OCI-LY7 (cell line): ENCODE measurements around the gene FGB. TPM values are rescaled to one million over a fixed set of nuclear protein-coding genes. Genes with fewer than 3 reads are reported as not detected.

Experiments
- BruUV-seq: library from RNA; stranded (reverse); fragments of 400-500 nt; replicated peaks from 2 replicates; lab custom pipeline; 2021; lab: Mats Ljungman, UMichigan
- CTCF ChIA-PET: fragments of 300-600 bp; sonication (Branson Sonifier 250); formaldehyde crosslinking; loops from one replicate; lab custom pipeline; 2022; ENCODE audit warnings: antibody characterized with exemption; ENCODE audit not compliant: unreplicated experiment; lab: Charles Lee
- POLR2A ChIA-PET: fragments of 300-600 bp; sonication (Branson Sonifier 250); formaldehyde crosslinking; loops from one replicate; lab custom pipeline; 2022; ENCODE audit warnings: antibody characterized with exemption; lab: Charles Lee
- DNase-seq: peaks from one replicate; pipeline ENCODE4 v3.0.0-alpha.2; 2015; ENCODE audit warnings: low spot score
- H2AFZ ChIP-seq: fragments of 200-600 bp; sonication (generic), shearing (Covaris generic); 2 replicates; pipeline ENCODE4 v1.6.1; 2014; ENCODE audit warnings: mild to moderate bottlenecking, antibody characterized with exemption, low read length, moderate library complexity
- H3K27ac ChIP-seq: fragments of 200-600 bp; sonication (generic); 2 replicates; pipeline ENCODE4 v1.5.1; 2014; ENCODE audit warnings: mixed run types, low read depth, mild to moderate bottlenecking, moderate library complexity, low read length, inconsistent platforms; ENCODE audit not compliant: poor library complexity, severe bottlenecking
- H3K36me3 ChIP-seq: fragments of 200-600 bp; sonication (generic); 2 replicates; pipeline ENCODE4 v1.6.1; 2014; ENCODE audit warnings: mild to moderate bottlenecking, antibody characterized with exemption, low read length, moderate library complexity, mixed read lengths; ENCODE audit not compliant: insufficient read depth
- H3K4me1 ChIP-seq: fragments of 200-600 bp; sonication (generic); 2 replicates; pipeline ENCODE4 v1.5.1; 2014; ENCODE audit warnings: mild to moderate bottlenecking, low read length; ENCODE audit not compliant: insufficient read depth, poor library complexity, severe bottlenecking
- H3K4me2 ChIP-seq: fragments of 200-600 bp; sonication (generic); 2 replicates; pipeline ENCODE4 v1.6.1; 2014; ENCODE audit warnings: mild to moderate bottlenecking, low read length
- H3K4me3 ChIP-seq: fragments of 200-600 bp; sonication (generic); 2 replicates; pipeline ENCODE4 v1.5.1; 2014; ENCODE audit warnings: mild to moderate bottlenecking, low read depth, low read length; ENCODE audit not compliant: poor library complexity, severe bottlenecking
- H3K79me2 ChIP-seq: fragments of 200-600 bp; sonication (generic); 2 replicates; pipeline ENCODE4 v1.6.1; 2016; ENCODE audit warnings: low read depth, mild to moderate bottlenecking, low read length, moderate library complexity, mixed read lengths; ENCODE audit not compliant: insufficient read depth
- H3K9me2 ChIP-seq: fragments of 200-600 bp; sonication (generic); 2 replicates; pipeline ENCODE4 v1.6.1; 2016; ENCODE audit warnings: mild to moderate bottlenecking, low read length, mixed read lengths; ENCODE audit not compliant: insufficient read depth
- H3K9me3 ChIP-seq: fragments of 200-600 bp; sonication (generic); 2 replicates; pipeline ENCODE4 v1.6.1; 2014; ENCODE audit warnings: mild to moderate bottlenecking, mixed run types, low read length, mixed read lengths
- H4K20me1 ChIP-seq: fragments of 200-600 bp; sonication (generic); 2 replicates; pipeline ENCODE4 v1.6.1; 2014; ENCODE audit warnings: mild to moderate bottlenecking, antibody characterized with exemption, low read length, moderate library complexity, mixed read lengths; ENCODE audit not compliant: insufficient read depth
- CTCF ChIP-seq: fragments of 200-600 bp; sonication (generic); conservative IDR thresholded peaks from 2 replicates; pipeline ENCODE4 v1.5.1; 2014; ENCODE audit warnings: mild to moderate bottlenecking, antibody characterized with exemption, low read length, moderate library complexity, mixed read lengths
- EZH2phosphoT487 ChIP-seq: fragments of 200-600 bp; sonication (generic); IDR thresholded peaks from 2 replicates; pipeline ENCODE4 v1.6.1; 2018; ENCODE audit warnings: low read depth, borderline replicate concordance, mild to moderate bottlenecking, mixed run types, antibody characterized with exemption, low read length, moderate library complexity, mixed read lengths
- intact Hi-C: fragments of 100-400 bp; cut with micrococcal nuclease; formaldehyde crosslinking; loops from one replicate; pipeline ENCODE4 v1.10.0; 2022; ENCODE audit not compliant: unreplicated experiment
- total RNA-seq, 2 experiments: library from RNA; depleted of rRNA in 1 of 2; stranded (reverse); fragments of >200 nt in 1 of 2; shearing (Covaris generic) in 1 of 2; gene quantifications; 2 replicates each; pipeline ENCODE4 v1.2.3, GENCODE V29; 2014 to 2022

The FGB gene
- total RNA-seq, 2 experiments from 2014 or later = not detected

GRCh38 chr4:154589296-154590197 is 26.7 kb downstream of the FGB start:
- no peaks in the 10 kb centered on the region for H3K36me3 ChIP-seq
- ChIA-PET CTCF (no interaction called here), POLR2A (no interaction called here)
- no peak overlapping the region for H2AFZ ChIP-seq
- H3K4me2 ChIP-seq = no peak overlapping the region
- no peaks in the 10 kb centered on the region for H3K9me2 ChIP-seq
- H3K79me2 ChIP-seq = no peaks in the 10 kb centered on the region
- no TSS peak for BruUV-seq
- H3K9me3 ChIP-seq = no peaks in the 10 kb centered on the region
- H4K20me1 ChIP-seq = no peaks in the 10 kb centered on the region
- no peak for DNase-seq
- TF ChIP-seq EZH2phosphoT487 (no peak), CTCF (no peak)
- H3K27ac ChIP-seq = no peak overlapping the region
- H3K4me3 ChIP-seq = no peak overlapping the region
- intact Hi-C loops = no loop called here
- no peaks in the 10 kb centered on the region for H3K4me1 ChIP-seq

- H3K4me3 ChIP-seq = no peak within 1 kb of the TSS
- no peak for DNase-seq
- intact Hi-C loops = no loop called here
- no peaks in the 10 kb centered on the region for H3K9me3 ChIP-seq
- TF ChIP-seq CTCF = no peak
- no peak for TF ChIP-seq EZH2phosphoT487
- no peak within 1 kb of the TSS for H3K27ac ChIP-seq
- ChIA-PET CTCF (no interaction called here), POLR2A (no interaction called here)
- no peaks in the 10 kb centered on the region for H4K20me1 ChIP-seq
- no TSS peak for BruUV-seq
- no peak within 1 kb of the TSS for H2AFZ ChIP-seq
- no peaks in the 10 kb centered on the region for H3K79me2 ChIP-seq
- no peak within 1 kb of the TSS for H3K4me2 ChIP-seq
- H3K36me3 ChIP-seq = no peaks in the 10 kb centered on the region
- no peaks in the 10 kb centered on the region for H3K9me2 ChIP-seq
- no peaks in the 10 kb centered on the region for H3K4me1 ChIP-seq
Measured at GRCh38 chr4:154590329-154591006, 27.7 kb downstream of the FGB start, which contains the start of gene FGA. TSS of gene FGA (minus strand) at chr4:154590742. CDS start at chr4:154590687, 55 bp downstream.
